Prostate gland (tissue), 2 donors: ENCODE measurements around the gene TPST1. TPM values are rescaled to one million over a fixed set of nuclear protein-coding genes. Genes with fewer than 3 reads are reported as not detected.
"Not testable (repeated sequence)": the region's sequence is repeated elsewhere in the genome, so short reads cannot be mapped to it uniquely, and the experiment has no call there.

ENCODE experiments used
- DNase-seq: peaks from one replicate; pipeline ENCODE4 v3.0.0-alpha.2; 2019; ENCODE audit warnings: low spot score
- H3K27ac ChIP-seq, 2 donors: fragments of 200-600 bp; sonication (generic); 2 replicates each; pipeline ENCODE4 v1.5.1; 2017 to 2019
- H3K27me3 ChIP-seq: fragments of 200-600 bp; sonication (generic); replicated peaks from 2 replicates; pipeline ENCODE4 v1.5.1; 2019; ENCODE audit not compliant: insufficient read depth
- H3K36me3 ChIP-seq, 2 donors: fragments of 200-600 bp; sonication (generic); 1 replicate in 1 of 2; 2 replicates in 1 of 2; pipeline versions ENCODE4 v1.5.1 to v1.8.1; 2017 to 2019
- H3K4me1 ChIP-seq: fragments of 200-600 bp; sonication (generic); replicated peaks from 2 replicates; pipeline ENCODE4 v1.5.1; 2019
- H3K4me3 ChIP-seq, 2 donors: fragments of 200-600 bp; sonication (generic); 2 replicates each; pipeline ENCODE4 v1.5.1; 2017 to 2019
- H3K9me3 ChIP-seq: fragments of 200-600 bp; sonication (generic); 2 replicates; pipeline ENCODE4 v1.5.1; 2017
- POLR2A ChIP-seq: fragments of 450-650 bp; IDR thresholded peaks from one replicate; pipeline ENCODE4 v1.6.1; 2016; ENCODE audit warnings: antibody characterized with exemption, mild to moderate bottlenecking
- POLR2AphosphoS5 ChIP-seq: sonication (generic); formaldehyde crosslinking; IDR thresholded peaks from one replicate; pipeline ENCODE4 v1.6.1; 2017; ENCODE audit warnings: antibody characterized with exemption
- WGBS: methylation state at CpG from one replicate; pipeline ENCODE4 v1.1.5; 2018; 5-methylcytosine and 5-hydroxymethylcytosine counted together
- intact Hi-C: fragments of 100-400 bp; cut with DNase I; formaldehyde crosslinking; loops from one replicate; pipeline ENCODE4 v1.14.2; 2022
- small RNA-seq, 2 donors: library from RNA; depleted of rRNA; stranded (forward); fragments of <200 nt; gene quantifications; one replicate each; pipeline ENCODE3, GENCODE V24; 2016
- total RNA-seq, 2 donors: library from RNA; depleted of rRNA; stranded (reverse); fragments of >200 nt; gene quantifications; one replicate each; pipeline ENCODE4 v1.1.0, GENCODE V29; 2016
- TF ChIP-seq, protein P1 (sequence below), 4 experiments: fragments of 200-600 bp in 2 of 4; fragments of 450-650 bp in 2 of 4; sonication (generic) in 2 of 4; IDR thresholded peaks; 1 replicate in 3 of 4; 2 replicates in 1 of 4; pipeline ENCODE4 v1.5.1; 2016 to 2019; ENCODE audit warnings: antibody characterized with exemption in 4 of 4, mild to moderate bottlenecking in 2 of 4, moderate library complexity in 2 of 4

Gene TPST1
- total RNA-seq, 2 donors from 2014 or later = 9.9 to 21.4 TPM

DNA sequence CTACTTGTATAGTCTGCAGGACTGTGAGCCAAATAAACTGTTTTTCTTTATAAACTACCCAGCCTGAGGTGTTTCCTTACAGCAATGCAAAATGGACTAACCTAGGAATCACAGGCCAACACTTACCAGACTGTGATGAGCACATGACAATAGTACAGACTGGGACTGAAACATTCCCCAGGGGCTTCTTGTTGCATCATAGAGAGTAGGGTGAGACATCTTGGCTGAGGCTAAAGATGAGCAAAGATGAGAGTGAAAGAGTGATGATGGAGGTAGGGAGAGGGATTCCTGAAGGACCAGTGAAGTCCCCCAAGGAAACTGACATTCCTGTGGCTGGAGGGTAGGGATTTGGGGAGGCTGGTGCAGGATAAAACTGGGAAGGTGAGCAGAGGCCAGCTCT is 194.4 kb downstream of the TPST1 start:
- Histone ChIP-seq H3K27ac (no peak overlapping the region), H3K4me1 (no peaks in the 10 kb centered on the region), H3K27me3 (no peaks in the 10 kb centered on the region), H3K9me3 (no peaks in the 10 kb centered on the region), H3K36me3 (no peaks in the 10 kb centered on the region), H3K4me3 (no peak overlapping the region)
- intact Hi-C loops = no loop called here
- DNase-seq = no peak
- no peak for TF ChIP-seq POLR2AphosphoS5
- no peak for TF ChIP-seq POLR2A
- TF ChIP-seq, protein P1, sequence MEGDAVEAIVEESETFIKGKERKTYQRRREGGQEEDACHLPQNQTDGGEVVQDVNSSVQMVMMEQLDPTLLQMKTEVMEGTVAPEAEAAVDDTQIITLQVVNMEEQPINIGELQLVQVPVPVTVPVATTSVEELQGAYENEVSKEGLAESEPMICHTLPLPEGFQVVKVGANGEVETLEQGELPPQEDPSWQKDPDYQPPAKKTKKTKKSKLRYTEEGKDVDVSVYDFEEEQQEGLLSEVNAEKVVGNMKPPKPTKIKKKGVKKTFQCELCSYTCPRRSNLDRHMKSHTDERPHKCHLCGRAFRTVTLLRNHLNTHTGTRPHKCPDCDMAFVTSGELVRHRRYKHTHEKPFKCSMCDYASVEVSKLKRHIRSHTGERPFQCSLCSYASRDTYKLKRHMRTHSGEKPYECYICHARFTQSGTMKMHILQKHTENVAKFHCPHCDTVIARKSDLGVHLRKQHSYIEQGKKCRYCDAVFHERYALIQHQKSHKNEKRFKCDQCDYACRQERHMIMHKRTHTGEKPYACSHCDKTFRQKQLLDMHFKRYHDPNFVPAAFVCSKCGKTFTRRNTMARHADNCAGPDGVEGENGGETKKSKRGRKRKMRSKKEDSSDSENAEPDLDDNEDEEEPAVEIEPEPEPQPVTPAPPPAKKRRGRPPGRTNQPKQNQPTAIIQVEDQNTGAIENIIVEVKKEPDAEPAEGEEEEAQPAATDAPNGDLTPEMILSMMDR (IDR thresholded peaks at IDR 0.05) = no peak

DNA sequence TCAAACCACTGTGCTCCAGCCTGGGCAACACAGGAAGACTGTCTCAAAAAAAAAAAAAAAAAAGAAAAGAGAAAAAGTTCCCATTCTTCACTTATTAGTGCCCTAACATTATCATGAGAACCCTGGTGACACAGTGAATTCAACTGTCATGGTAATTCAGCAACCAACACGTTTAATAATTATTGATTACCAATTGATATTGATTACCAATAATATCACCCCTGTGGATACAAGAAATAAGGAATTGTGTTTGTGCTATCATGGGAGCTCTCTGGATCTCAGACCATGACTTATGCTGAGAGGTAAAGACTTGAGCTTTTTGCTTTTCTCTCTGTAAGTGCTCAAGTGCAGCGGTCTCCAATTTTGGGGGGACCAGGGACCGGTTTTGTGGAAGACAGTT is 195.3 kb downstream of the TPST1 start:
- DNase-seq = no peak
- intact Hi-C loops = no loop called here

DNA sequence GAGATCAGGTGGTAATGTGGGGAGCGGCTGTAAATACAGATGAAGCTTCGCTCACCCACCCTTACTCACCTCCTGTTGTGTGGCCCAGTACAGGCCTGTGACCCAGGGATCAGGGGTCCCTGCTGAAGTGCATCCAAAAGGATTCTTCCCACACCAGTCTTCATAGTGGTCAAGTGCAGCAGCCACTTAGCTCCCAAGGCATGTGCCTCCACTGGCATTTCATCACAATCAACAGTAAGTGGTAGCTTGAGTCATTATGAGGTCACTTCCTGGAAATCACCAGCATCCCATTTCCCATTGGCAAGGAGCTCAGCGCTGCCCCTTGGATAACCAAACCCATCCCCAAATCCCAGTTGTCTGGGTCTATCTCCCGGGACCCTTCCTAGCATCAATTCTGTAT is 196.0 kb downstream of the TPST1 start:
- H3K4me1 ChIP-seq, H3K27ac ChIP-seq, H3K9me3 ChIP-seq, H3K4me3 ChIP-seq, intact Hi-C loops, DNase-seq, H3K27me3 ChIP-seq, H3K36me3 ChIP-seq: not testable (repeated sequence)
- 100% methylated on average over 4 of the region's 4 CpGs for WGBS

More for the DNA sequence above, 195.3 kb downstream of the TPST1 start:
- Histone ChIP-seq H3K4me3 (no peak overlapping the region), H3K9me3 (no peaks in the 10 kb centered on the region), H3K4me1 (no peaks in the 10 kb centered on the region), H3K27ac (no peak overlapping the region), H3K36me3 (no peaks in the 10 kb centered on the region), H3K27me3 (no peaks in the 10 kb centered on the region)
- TF ChIP-seq, protein P1 (IDR thresholded peaks at IDR 0.05) = no peak
- TF ChIP-seq POLR2AphosphoS5 (no peak), POLR2A (no peak)
- 87% methylated on average over 3 of the region's 3 CpGs for WGBS

DNA sequence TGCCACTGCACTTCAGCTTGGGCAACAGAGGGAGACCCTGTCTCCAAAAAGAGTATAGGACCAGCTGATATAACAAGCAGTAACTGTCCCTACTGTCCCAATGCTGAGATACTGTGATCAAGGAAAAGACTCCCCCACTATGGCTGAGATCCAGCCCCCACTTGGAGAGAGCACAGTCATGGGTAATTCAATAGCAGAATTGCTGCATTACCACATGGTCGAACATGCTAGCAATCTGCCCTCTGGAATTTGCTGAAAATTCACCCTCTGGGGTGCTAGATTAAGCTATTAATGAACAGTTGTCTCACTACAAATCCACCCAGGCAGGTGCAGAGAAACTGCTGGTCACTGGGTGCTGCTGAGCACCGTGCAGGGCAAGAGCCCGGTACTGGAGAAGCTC is 196.8 kb downstream of the TPST1 start:
- WGBS = 100% methylated on average over 3 of the region's 3 CpGs

DNA sequence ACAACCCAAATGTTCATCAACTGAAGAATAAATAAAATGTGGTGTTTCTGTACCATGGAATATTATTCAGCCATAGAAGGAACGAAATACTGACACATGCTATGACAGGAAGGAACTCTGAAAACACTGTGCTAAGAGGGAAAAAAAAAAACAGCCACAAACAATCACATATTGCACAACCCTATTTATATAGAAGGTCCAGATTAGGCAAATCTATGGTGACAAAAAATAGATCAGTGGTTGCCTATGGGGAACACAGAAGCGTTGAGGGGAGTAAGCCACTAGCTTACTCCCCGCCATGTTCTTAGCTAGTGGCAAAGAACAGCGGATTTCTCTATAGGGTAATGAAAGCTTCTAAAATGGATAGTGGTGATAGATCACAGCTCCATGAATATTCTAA is 198.4 kb downstream of the TPST1 start:
- TF ChIP-seq POLR2AphosphoS5 (no peak), POLR2A (no peak)
- TF ChIP-seq, protein P1 (IDR thresholded peaks at IDR 0.05) = no peak
- no peak for DNase-seq
- no peak overlapping the region for H3K4me3 ChIP-seq
- intact Hi-C loops = no loop called here
- H3K4me1 ChIP-seq = no peaks in the 10 kb centered on the region
- 91% methylated on average over 4 of the region's 4 CpGs for WGBS
- H3K27ac ChIP-seq = no peak overlapping the region
- H3K36me3 ChIP-seq = no peaks in the 10 kb centered on the region
- H3K9me3 ChIP-seq = no peaks in the 10 kb centered on the region
- no peaks in the 10 kb centered on the region for H3K27me3 ChIP-seq

More for the DNA sequence above, 196.8 kb downstream of the TPST1 start:
- intact Hi-C loops, H3K36me3 ChIP-seq, H3K27ac ChIP-seq, DNase-seq, H3K27me3 ChIP-seq, H3K9me3 ChIP-seq, H3K4me3 ChIP-seq, H3K4me1 ChIP-seq: not testable (repeated sequence)

DNA sequence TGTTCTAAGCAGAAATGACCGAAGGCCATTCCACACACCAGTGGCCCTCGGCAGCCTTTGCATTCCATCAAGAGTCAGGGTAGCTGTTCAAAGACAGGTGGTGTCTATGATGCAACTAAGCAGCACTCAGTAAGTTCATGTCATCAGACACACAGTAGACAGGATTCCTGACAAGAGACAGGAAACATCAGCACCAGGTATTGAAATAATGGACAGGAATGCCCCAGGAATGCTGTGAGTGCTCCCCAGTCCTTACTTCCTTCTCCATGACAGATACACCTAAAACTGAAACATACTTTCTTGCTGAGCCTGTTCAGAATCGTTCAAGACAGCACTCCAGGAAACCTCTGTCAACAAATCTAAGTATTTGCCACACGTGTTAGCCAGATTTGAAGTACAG is 204.4 kb downstream of the TPST1 start:
- intact Hi-C loops = no loop called here
- no peaks in the 10 kb centered on the region for H3K36me3 ChIP-seq
- no peak for TF ChIP-seq POLR2AphosphoS5
- H3K27ac ChIP-seq = no peak overlapping the region
- no peaks in the 10 kb centered on the region for H3K27me3 ChIP-seq
- WGBS = 61% methylated on average over 4 of the region's 4 CpGs
- H3K9me3 ChIP-seq = no peaks in the 10 kb centered on the region
- DNase-seq = no peak
- H3K4me1 ChIP-seq = no peaks in the 10 kb centered on the region
- H3K4me3 ChIP-seq = no peak overlapping the region

Small RNA genes lying within 50 kb of the gene (small RNA-seq; reads per million reads assigned to genes)
- 0 reads per million in 2 donors for gene RNU6-313P

Other genes with a start within 250 kb of the TPST1 start
- 10 to 100 TPM; 33.7 to 35.9 TPM for gene GUSB, start 223.1 kb upstream of the TPST1 start, total RNA-seq
- 10 to 100 TPM; 24.0 to 36.4 TPM for gene ASL, start 129.5 kb upstream of the TPST1 start, total RNA-seq
- gene CRCP, start 90.5 kb upstream of the TPST1 start, total RNA-seq = 10 to 100 TPM; 37.9 to 48.1 TPM